ENCODE measurements around the gene KIF24. TPM values are rescaled to one million over a fixed set of nuclear protein-coding genes. Genes with fewer than 3 reads are reported as not detected.

KIF24 gene
- total RNA-seq (2012; rRNA removed): 2.0 and 2.6 TPM in 2 replicates

- H3K4me3 ChIP-seq (ENCODE audit: low read length): peak within 1 kb of the TSS; percentile 91
- H3K9ac ChIP-seq (ENCODE audit: low read depth, low read length): peak within 1 kb of the TSS; percentile 95
- no peaks in the 10 kb centered on the region for H3K27me3 ChIP-seq (ENCODE audit: control insufficient read depth, insufficient read depth, low read length)
- peak within 1 kb of the TSS; percentile 92 for H3K4me2 ChIP-seq (ENCODE audit: low read length)
- H3K4me1 ChIP-seq (ENCODE audit: control insufficient read depth, insufficient read depth, low read length): peaks cover 22% of the 10 kb centered on the region
- no peaks in the 10 kb centered on the region for H3K9me3 ChIP-seq (replicated peaks; ENCODE audit: low read length)
- H3K36me3 ChIP-seq (ENCODE audit: insufficient read depth, low read length): no peaks in the 10 kb centered on the region
These were observed at the start of gene KIF24, which contains the start of gene NUDT2 for GRCh38 chr9:34328987-34329832. Gene KIF24 (minus strand): TSS chr9:34329268. CDS start chr9:34311346, 17,922 bp downstream. Gene NUDT2 (plus strand): TSS chr9:34329569. CDS start chr9:34339040, 9,471 bp downstream.

GRCh38 chr9:34378376-34379060 lies 49.5 kb upstream of the KIF24 start:
- H3K4me1 ChIP-seq (ENCODE audit: control insufficient read depth, insufficient read depth, low read length): peaks cover 27% of the 10 kb centered on the region
- H3K9ac ChIP-seq (ENCODE audit: low read depth, low read length): no peak overlapping the region
- no peak overlapping the region for H3K4me3 ChIP-seq (ENCODE audit: low read length)
- H3K9me3 ChIP-seq (replicated peaks; ENCODE audit: low read length): no peaks in the 10 kb centered on the region
- H3K27me3 ChIP-seq (ENCODE audit: control insufficient read depth, insufficient read depth, low read length): no peaks in the 10 kb centered on the region
- H3K36me3 ChIP-seq (ENCODE audit: insufficient read depth, low read length): no peaks in the 10 kb centered on the region
- no peak overlapping the region for H3K4me2 ChIP-seq (ENCODE audit: low read length)

- peak overlapping the region; percentile 74 for H3K9ac ChIP-seq (ENCODE audit: low read depth, low read length)
- H3K4me1 ChIP-seq (ENCODE audit: control insufficient read depth, insufficient read depth, low read length): peaks cover 27% of the 10 kb centered on the region
These were observed 48.3 kb upstream of the KIF24 start for GRCh38 chr9:34377404-34377746.

GRCh38 chr9:34376596-34377403 lies 47.7 kb upstream of the KIF24 start, which contains the start of gene MYORG:
Gene MYORG (minus strand): TSS chr9:34376898. CDS start chr9:34372943, 3,955 bp downstream.
- Histone ChIP-seq H3K9ac (ENCODE audit: low read depth, low read length) (peak within 1 kb of the TSS; percentile 74), H3K4me2 (ENCODE audit: low read length) (peak within 1 kb of the TSS; percentile 98), H3K4me3 (ENCODE audit: low read length) (peak within 1 kb of the TSS; percentile 78)

More at GRCh38 chr9:34377404-34377746, 48.3 kb upstream of the KIF24 start:
- no peaks in the 10 kb centered on the region for H3K36me3 ChIP-seq (ENCODE audit: insufficient read depth, low read length)
- H3K4me3 ChIP-seq (ENCODE audit: low read length): peak overlapping the region; percentile 78
- H3K27me3 ChIP-seq (ENCODE audit: control insufficient read depth, insufficient read depth, low read length): no peaks in the 10 kb centered on the region
- H3K4me2 ChIP-seq (ENCODE audit: low read length): peak overlapping the region; percentile 98
- H3K9me3 ChIP-seq (replicated peaks; ENCODE audit: low read length): no peaks in the 10 kb centered on the region

GRCh38 chr9:34375901-34376595 lies 47.0 kb upstream of the KIF24 start:
- Histone ChIP-seq H3K4me3 (ENCODE audit: low read length) (peak overlapping the region; percentile 78), H3K9me3 (replicated peaks; ENCODE audit: low read length) (no peaks in the 10 kb centered on the region), H3K4me2 (ENCODE audit: low read length) (peak overlapping the region; percentile 98), H3K27me3 (ENCODE audit: control insufficient read depth, insufficient read depth, low read length) (peaks cover 5% of the 10 kb centered on the region), H3K36me3 (ENCODE audit: insufficient read depth, low read length) (peaks cover 3% of the 10 kb centered on the region), H3K9ac (ENCODE audit: low read depth, low read length) (peak overlapping the region; percentile 74), H3K4me1 (ENCODE audit: control insufficient read depth, insufficient read depth, low read length) (peaks cover 25% of the 10 kb centered on the region)

More at GRCh38 chr9:34376596-34377403, 47.7 kb upstream of the KIF24 start, which contains the start of gene MYORG:
- Histone ChIP-seq H3K9me3 (replicated peaks; ENCODE audit: low read length) (no peaks in the 10 kb centered on the region), H3K36me3 (ENCODE audit: insufficient read depth, low read length) (peaks cover under 1% of the 10 kb centered on the region), H3K4me1 (ENCODE audit: control insufficient read depth, insufficient read depth, low read length) (peaks cover 27% of the 10 kb centered on the region), H3K27me3 (ENCODE audit: control insufficient read depth, insufficient read depth, low read length) (no peaks in the 10 kb centered on the region)

- Histone ChIP-seq H3K9ac (ENCODE audit: low read depth, low read length) (no peak overlapping the region), H3K4me3 (ENCODE audit: low read length) (no peak overlapping the region), H3K27me3 (ENCODE audit: control insufficient read depth, insufficient read depth, low read length) (peaks cover 5% of the 10 kb centered on the region), H3K9me3 (replicated peaks; ENCODE audit: low read length) (no peaks in the 10 kb centered on the region), H3K4me2 (ENCODE audit: low read length) (no peak overlapping the region), H3K36me3 (ENCODE audit: insufficient read depth, low read length) (peaks cover 3% of the 10 kb centered on the region), H3K4me1 (ENCODE audit: control insufficient read depth, insufficient read depth, low read length) (peaks cover 17% of the 10 kb centered on the region)
These were observed 46.0 kb upstream of the KIF24 start for GRCh38 chr9:34374905-34375552.

- Histone ChIP-seq H3K4me3 (ENCODE audit: low read length) (no peak overlapping the region), H3K27me3 (ENCODE audit: control insufficient read depth, insufficient read depth, low read length) (peaks cover 5% of the 10 kb centered on the region), H3K9ac (ENCODE audit: low read depth, low read length) (no peak overlapping the region), H3K4me1 (ENCODE audit: control insufficient read depth, insufficient read depth, low read length) (peaks cover 13% of the 10 kb centered on the region), H3K4me2 (ENCODE audit: low read length) (no peak overlapping the region), H3K9me3 (replicated peaks; ENCODE audit: low read length) (no peaks in the 10 kb centered on the region), H3K36me3 (ENCODE audit: insufficient read depth, low read length) (peaks cover 3% of the 10 kb centered on the region)
These were observed 45.3 kb upstream of the KIF24 start for GRCh38 chr9:34374339-34374738.

- no peaks in the 10 kb centered on the region for H3K9me3 ChIP-seq (replicated peaks; ENCODE audit: low read length)
- H3K4me3 ChIP-seq (ENCODE audit: low read length): no peak overlapping the region
- peaks cover 5% of the 10 kb centered on the region for H3K27me3 ChIP-seq (ENCODE audit: control insufficient read depth, insufficient read depth, low read length)
- no peak overlapping the region for H3K9ac ChIP-seq (ENCODE audit: low read depth, low read length)
- H3K4me1 ChIP-seq (ENCODE audit: control insufficient read depth, insufficient read depth, low read length): peaks cover 13% of the 10 kb centered on the region
- H3K4me2 ChIP-seq (ENCODE audit: low read length): no peak overlapping the region
- peaks cover 3% of the 10 kb centered on the region for H3K36me3 ChIP-seq (ENCODE audit: insufficient read depth, low read length)
These were observed 44.7 kb upstream of the KIF24 start for GRCh38 chr9:34373749-34374148.

- Histone ChIP-seq H3K4me2 (ENCODE audit: low read length) (no peak overlapping the region), H3K4me1 (ENCODE audit: control insufficient read depth, insufficient read depth, low read length) (peaks cover 13% of the 10 kb centered on the region), H3K9ac (ENCODE audit: low read depth, low read length) (no peak overlapping the region), H3K36me3 (ENCODE audit: insufficient read depth, low read length) (peaks cover 3% of the 10 kb centered on the region), H3K27me3 (ENCODE audit: control insufficient read depth, insufficient read depth, low read length) (peaks cover 5% of the 10 kb centered on the region), H3K9me3 (replicated peaks; ENCODE audit: low read length) (no peaks in the 10 kb centered on the region), H3K4me3 (ENCODE audit: low read length) (no peak overlapping the region)
These were observed 43.5 kb upstream of the KIF24 start for GRCh38 chr9:34372467-34373011.

GRCh38 chr9:34371886-34372466 lies 42.9 kb upstream of the KIF24 start:
- Histone ChIP-seq H3K9ac (ENCODE audit: low read depth, low read length) (no peak overlapping the region), H3K9me3 (replicated peaks; ENCODE audit: low read length) (no peaks in the 10 kb centered on the region), H3K36me3 (ENCODE audit: insufficient read depth, low read length) (peaks cover 3% of the 10 kb centered on the region), H3K4me2 (ENCODE audit: low read length) (no peak overlapping the region), H3K4me1 (ENCODE audit: control insufficient read depth, insufficient read depth, low read length) (peaks cover 10% of the 10 kb centered on the region), H3K4me3 (ENCODE audit: low read length) (no peak overlapping the region), H3K27me3 (ENCODE audit: control insufficient read depth, insufficient read depth, low read length) (peaks cover 5% of the 10 kb centered on the region)

Measured in skeletal muscle satellite cell (primary cell).